ENCODE data around the gene ZNF223.

The ZNF223 gene

DNA sequence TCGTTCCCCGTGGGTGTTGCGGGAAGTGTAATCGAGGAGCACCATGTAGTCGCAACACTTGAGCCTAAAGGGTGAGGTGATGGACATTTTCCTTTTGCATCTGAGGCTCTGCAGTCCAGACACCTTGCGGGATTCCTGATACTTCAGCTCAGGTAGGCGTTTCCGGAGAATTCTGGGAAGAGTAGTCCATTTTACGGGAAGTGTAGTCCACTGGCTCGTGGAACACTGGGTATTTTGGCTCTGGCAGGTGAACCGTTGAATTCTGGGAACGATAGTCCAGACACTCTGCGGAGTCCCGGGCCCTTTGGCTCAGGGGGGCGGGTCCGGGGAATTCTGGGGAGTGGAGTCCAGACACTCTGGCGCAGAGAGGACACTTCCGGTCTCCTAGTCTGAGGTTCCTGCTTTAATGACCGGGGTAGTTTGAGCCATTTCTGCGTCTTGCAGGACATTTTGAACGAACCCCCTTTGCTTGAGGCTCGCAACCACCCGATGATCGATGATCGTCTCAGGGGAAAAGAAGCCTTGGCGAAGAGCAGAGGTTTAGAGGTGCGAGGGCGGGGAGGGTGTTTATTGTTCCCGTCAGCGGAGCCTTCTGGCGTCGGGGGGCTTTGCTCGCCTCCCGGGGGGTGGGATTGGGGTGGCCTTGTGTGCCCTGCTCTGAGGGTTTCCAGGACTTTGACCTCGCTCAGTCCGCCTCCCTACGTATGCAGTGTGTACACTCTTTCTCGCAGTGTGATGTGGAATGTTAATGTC, at the start of gene ZNF223:
Gene ZNF223, plus strand, starts transcription at position 387 of the 753 bp plus-strand sequence. CDS start 3,141 bp downstream, outside the sequence.
- peak; percentile 96 for DNase-seq

DNA sequence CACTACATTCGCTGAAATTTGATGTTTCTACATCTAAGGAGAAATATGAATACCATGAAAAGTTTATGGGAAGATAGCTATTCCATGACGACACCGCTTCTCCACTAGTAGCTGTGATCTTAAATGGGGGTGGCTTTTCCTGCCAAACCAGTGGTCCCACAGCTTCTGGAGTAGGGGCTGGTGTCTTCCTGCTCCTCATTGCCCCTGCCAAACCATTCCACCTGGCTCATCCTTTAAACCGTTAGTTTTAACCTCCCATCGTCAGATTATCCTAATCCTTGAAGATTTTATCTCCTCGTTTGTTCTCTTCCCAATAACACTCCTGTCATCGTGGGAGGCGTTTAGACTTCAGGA, 49.6 kb upstream of the ZNF223 start:
- no peak for DNase-seq

DNA sequence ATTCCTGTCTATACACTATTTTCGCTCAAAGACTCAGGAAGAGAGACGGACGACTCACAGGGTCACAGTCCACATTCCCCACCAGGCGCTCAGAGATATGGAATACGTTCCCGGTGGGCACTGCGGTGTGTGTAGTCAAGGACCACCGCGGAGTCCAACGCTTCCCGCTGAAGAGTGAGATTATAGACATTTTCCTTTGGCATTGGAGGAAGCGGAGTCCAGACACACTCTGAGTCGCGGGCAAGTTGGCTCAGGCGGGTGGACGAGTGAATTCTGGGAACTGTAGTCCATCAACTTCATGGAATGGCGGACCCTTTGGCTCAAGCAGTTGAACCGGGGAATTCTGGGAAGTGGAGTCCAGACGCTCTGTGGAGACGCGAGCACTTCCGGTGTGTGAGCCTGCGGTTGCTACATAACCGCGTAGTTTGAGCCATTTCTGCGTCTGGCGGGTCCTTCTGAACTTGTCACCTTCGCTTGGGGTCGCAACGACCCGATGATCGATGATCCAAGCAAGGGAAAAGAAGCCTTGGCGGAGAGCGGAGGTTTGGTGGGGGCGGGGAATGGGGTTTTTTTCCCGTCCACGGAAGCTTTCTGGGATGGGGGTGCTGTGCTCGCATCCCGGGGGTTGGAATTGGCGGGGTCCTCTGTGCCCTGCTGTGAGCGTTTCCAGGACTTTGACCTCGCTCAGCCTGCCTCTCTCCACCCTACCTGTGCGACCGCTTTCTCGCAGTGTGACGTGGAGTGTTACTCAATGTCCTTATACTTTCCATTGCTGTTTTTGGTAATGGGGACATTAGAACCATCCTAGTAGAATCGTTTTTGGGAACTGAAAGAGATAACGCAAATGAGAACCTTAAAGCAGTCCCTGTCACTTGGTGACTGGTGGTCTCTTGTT, 49.0 kb upstream of the ZNF223 start, which contains the start of gene ZNF230:
Gene ZNF230, plus strand, starts transcription at position 392 of the 895 bp plus-strand sequence. CDS start 4,122 bp downstream, outside the sequence.
- DNase-seq, result peak; percentile 91

DNA sequence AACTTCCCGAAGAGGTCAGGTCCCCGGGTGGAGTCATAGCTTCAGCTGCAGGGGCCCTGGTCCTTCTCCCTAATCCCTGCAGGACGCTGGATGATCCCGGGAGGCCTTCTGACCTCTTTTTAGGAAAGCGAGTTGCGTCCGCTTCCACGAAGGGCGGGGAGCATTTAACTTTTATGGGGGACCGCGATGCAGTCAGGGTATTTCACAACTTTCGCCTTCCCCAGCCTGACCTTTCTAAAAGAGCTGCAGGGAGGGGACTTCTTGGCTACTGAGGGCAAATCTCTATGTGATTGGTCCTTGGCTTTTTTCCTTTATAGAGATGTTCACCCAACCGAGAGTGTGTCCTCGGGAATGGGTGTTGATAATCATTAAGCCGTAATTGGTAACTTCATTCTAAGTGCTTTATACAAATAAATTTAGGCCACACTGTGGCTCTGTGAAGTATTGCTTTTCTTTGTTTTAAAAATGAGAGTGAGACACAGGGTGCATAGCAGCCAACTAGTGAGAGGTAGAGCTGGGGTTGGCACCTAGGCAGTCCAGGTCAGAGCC, 48.3 kb upstream of the ZNF223 start:
- DNase-seq, result no peak

DNA sequence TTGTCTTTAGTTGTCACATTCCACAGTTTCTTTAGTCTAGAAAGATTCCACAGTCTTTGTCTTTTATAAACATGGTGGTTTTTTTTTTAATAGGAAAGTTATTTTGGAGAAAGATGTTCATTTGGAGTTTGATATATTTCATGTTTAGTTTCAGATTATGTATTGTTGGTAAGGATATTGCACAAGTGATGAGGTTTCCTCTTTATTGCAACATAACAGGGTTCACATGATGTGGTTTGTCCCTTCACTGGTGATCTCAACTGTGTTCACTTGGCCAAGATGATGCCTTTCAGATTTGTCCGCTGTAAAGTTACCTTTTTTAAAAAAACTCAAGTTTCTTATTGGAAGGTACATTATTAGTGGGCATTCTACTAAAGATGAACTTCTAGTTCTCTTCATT, 45.9 kb upstream of the ZNF223 start:
- DNase-seq, result no peak

DNA sequence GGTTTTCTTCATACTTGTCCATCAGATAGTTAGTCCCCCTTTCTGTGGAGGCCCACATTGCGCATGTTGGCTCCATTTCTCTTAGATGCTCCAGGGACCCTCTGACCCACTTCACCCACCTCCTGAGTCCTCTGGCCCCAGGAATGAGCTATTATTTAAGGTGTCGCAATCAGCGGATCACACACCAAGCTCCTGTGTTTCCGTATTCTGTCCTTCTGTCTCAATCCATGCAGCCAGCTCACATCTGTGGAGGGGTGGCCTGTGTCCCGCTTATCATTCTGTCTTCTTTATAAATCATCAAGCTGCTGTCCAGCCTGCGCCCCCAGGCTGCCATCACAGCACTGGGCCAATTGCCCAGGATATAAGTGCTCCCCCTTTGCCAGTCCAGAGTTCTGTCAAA, 44.4 kb upstream of the ZNF223 start:
- DNase-seq, result no peak

DNA sequence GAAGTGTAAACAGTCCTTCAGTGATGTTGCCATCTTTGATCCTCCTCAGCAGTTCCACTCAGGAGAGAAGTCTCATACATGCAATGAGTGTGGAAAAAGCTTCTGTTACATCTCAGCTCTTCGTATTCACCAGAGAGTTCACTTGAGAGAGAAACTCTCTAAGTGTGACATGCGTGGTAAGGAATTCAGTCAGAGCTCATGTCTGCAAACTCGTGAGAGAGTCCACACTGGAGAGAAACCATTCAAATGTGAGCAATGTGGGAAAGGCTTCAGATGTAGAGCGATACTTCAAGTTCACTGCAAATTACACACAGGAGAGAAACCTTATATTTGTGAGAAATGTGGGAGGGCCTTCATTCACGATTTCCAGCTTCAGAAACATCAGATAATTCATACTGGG, 41.4 kb upstream of the ZNF223 start:
- DNase-seq, result no peak

DNA sequence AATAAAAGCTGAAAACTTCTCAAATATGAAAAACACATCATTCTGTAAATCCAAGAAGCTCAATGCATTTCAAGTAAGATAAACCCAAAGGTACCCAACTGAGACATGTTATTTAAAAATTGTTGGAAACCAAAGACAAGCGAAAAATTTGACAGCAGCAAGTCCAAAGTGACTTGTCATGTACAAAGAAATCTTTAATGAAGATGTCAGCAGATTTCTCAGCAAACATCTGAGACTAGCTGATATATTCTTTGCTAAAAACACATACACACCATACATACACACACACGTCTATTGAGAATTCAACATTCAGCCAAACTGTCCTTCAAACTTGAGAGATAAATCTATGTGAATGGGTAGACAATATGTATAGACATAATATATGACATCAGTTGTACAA, 32.3 kb upstream of the ZNF223 start:
- DNase-seq, result no peak

DNA sequence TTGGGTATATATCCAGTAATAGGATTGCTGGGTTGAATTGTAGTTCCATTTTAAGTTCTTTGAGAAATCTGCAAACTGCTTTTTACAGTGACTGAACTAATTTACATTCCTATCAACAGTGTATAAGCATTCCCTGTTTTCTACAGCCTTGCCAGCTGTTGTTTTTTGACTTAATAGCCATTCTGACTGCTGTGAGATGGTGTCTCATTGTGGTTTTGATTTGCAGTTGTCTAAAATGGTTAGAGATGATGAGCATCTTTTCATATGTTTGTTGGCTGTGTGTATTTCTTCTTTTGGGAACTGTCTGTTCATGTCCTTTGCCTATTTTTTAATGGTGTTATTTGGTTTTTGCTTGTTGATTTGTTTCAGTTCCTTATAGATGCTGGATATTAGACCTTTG, 30.6 kb upstream of the ZNF223 start:
- no peak for DNase-seq

DNA sequence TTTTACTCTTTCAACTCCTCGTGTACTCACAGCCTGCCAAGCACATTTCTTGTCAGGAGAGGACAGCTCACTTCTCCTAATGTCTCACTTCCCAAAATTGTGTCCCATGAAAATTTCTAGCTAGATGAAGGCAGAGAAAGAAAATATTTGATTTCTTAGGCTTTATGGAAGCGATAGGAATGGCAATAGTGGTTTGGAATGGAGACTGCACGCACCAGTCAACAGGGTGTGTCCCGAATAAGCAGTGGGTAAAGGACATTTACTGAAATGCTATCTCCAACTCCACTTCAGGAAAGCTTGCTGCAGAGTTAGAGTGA, 27.0 kb upstream of the ZNF223 start:
- no peak for DNase-seq

DNA sequence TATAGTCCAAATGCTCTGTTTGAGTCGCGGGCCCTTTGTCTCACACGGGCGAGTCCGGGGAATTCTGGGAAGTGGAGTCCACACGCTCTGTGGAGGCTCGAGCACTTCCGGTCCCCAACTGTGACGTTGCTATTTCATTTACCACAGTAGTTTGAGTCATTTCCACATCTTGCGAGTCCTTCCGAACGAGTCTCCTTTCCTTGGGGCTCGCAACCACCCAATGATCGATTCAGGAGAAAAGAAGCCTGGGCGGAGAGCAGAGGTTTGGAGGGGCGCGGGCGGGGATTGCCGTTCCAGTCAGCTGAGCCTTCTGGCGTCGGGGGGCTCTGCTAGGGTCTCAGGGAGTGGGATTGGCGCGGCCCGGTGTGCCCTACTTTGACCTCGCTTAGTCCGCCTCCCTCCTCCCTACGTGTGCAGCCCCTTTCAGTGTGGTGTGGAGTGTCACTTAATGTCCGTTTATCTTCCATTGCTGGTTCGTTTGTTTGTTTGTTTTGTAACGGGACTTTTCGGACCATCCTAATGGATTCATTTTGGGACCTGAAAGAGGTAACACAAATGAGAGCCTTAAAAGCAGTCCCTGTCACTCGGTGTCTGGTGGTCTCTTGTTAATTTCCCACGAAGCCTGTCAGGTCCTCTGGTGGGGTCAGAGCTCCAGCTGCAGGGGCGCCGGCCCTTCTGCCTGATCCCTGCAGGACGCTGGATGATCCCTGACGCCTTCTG, 26.5 kb upstream of the ZNF223 start, which contains the start of gene ZNF222:
Gene ZNF222, plus strand, starts transcription at position 163 of the 720 bp plus-strand sequence. Its CDS starts 58 bp downstream, at position 221.
- DNase-seq, result peak; percentile 84

DNA sequence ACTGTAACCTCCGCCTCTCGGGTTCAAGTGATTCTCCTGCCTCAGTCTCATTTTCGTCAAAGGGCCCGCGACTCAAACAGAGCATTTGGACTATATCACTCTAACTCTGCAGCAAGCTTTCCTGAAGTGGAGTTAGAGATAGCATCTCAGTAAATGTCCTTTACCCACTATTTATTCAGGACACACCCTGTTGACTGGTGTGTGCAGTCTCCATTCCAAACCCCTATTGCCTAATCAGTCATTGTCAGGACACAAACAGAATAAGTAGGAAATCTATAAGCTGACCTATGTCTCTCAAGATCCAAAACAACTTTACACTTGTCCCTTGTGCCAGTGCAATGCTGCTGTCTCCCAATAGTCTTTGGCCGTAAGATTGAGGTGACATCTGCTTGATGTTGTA, 25.2 kb upstream of the ZNF223 start:
- no peak for DNase-seq

DNA sequence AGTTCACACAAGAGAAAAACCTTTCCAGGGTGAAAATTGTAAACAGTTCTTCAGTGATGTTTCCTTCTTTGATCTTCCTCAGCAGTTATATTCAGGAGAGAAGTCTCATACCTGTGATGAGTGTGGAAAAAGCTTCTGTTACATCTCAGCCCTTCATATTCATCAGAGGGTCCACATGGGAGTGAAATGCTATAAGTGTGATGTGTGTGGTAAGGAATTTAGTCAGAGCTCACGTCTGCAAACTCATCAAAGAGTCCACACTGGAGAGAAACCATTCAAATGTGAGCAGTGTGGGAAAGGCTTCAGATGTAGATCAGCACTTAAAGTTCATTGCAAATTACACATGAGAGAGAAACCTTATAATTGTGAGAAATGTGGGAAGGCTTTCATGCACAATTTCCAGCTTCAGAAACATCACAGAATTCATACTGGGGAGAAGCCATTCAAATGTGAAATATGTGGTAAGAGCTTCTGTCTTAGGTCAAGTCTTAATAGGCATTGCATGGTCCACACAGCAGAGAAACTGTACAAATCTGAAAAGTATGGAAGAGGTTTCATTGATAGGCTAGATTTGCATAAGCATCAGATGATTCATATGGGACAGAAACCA, 19.7 kb upstream of the ZNF223 start:
- no peak for DNase-seq

DNA sequence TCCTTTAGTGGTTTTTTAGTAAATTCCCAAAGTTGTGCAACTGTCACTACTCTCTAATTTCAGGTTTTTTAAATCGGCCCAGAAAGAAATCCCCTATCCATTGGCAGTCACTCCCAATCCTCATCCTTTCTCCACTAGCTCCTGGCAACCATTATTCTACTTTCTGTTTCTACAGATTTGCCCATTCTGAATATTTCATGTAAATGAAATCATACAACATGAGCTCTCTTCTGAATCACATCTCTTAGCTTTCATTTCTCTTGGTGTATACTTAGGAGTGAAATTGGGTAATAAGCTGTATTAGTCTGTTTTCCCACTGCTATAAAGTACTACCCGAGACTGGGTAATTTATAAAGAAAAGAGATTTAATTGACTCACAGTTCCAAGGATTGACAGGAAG, 9.7 kb upstream of the ZNF223 start:
- no peak for DNase-seq

DNA sequence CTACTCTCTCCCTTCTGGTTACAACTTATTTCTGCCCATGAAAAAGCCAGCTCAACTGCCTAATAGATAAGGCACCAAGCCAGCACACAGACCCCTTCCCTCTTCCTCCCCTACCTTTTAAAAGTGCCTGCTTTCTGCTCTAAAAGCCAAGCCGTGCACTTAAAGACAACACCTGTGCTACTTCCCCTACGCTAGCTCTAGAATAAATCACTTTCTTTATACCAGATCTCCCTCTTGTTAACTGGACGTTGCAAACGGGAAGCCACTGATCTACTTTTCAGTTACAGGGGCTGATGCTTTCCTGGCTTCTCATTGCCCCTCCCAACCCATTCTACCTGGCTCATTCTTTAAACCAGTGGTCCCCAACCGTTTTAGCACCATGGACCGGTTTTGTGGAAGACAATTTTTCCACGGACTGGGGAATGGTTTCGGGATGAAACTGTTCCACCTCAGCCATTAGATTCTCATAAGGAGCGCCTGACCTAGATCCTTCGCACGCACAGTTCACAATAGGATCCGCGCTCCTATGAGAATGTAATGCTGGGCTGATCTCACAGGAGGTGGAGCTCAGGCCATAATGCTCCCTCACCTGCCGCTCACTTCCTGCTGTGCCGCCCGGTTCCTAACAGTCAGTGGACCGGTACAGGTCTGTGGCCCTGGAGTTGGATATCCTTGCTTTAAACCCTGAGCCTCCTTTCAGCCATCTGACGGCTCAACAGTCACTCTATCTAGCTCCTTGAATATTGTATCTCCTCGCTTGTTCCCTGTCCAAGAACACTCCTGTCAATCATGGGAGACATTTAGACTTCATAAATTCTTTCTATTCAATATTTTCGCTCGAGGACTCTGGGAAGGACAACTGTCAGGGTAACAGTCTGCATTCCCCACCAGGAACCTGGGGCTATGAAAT, 841 bp upstream of the ZNF223 start:
- peak; percentile 45 for DNase-seq

DNA sequence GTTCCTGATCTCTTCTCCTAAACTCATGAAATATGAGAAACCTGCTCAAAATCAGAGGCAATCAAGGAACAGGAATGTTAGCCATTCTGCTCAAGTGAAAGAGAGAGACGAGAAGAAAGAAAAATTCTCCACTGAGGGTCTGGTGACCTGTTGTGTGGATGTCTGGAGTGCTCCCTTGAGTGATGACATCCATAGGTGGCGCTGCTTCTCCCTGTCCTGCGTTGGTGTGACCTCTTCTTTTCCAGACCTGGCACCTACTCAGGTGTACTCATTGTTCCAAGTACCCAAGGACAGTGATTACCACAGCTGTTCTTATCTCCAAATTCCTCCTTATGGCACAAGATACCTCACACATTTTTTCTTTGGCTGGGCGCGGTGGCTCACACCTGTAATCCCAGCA, 4.0 kb downstream of the ZNF223 start:
- no peak for DNase-seq

DNA sequence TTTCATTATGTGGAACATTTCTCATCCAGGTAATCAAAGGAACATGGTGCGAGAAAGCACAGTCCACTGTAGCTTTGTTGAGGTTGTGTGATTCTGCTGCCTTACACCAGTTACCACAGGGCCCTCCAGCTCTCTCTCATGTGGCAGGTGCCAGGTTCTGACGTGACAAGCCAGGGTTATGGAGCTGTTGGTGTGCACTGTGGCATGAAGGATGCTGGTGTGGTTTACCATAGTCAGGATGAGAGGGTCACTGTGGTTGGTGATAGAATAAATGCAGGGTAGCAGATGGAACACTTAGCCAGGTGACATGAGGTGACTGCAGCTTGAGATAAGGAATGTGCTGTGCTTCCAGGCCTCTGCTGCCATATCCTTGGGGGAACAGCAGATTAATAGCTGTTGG, 7.4 kb downstream of the ZNF223 start:
- no peak for DNase-seq

DNA sequence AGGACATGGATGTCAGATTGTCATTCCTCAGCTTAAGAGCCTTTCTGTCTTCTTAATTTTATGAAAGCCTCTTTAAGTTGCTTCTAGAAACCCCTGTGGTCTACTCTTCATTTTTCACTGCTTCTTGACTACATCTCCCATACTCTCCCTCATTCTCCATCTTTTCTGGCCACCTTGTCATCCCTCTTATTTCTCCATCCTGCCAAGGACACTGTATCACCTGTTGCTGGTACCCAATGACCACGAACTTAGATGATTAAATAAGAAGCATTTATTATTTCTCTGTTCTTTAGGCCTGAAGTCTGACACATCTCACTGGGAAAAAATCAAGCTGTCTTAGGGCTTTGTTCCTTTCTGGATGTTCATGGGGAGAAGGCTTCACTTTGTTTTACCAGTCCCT, 9.2 kb downstream of the ZNF223 start:
- no peak for DNase-seq

DNA sequence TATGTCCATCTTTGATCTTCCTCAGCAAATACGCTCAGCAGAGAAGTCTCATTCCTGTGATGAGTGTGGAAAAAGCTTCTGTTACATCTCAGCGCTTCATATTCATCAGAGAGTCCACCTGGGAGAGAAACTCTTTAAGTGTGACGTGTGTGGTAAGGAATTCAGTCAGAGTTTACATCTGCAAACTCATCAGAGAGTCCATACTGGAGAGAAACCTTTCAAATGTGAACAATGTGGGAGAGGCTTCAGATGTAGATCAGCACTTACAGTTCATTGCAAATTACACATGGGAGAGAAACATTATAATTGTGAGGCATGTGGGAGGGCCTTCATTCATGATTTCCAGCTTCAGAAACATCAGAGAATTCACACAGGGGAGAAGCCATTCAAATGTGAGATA, 14.5 kb downstream of the ZNF223 start:
- DNase-seq, result no peak

DNA sequence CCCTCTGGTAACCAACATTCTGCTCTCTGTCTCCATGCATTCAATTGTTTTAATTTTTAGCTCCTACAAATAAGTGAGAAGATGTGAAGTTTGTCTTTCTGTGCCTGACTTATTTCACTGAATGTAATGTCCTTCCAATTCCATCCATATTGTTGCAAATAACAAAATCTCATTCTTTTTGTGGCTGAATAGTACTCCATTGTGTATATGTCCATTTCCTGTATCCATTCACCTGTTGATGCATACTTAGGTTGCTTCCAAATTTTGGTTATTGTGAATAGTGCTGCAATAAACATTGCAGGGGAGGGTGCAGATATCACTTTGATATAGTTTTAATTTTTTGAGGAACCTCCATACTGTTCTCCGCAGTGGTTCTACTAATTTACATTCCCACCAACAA, 17.6 kb downstream of the ZNF223 start:
- DNase-seq, result no peak

DNA sequence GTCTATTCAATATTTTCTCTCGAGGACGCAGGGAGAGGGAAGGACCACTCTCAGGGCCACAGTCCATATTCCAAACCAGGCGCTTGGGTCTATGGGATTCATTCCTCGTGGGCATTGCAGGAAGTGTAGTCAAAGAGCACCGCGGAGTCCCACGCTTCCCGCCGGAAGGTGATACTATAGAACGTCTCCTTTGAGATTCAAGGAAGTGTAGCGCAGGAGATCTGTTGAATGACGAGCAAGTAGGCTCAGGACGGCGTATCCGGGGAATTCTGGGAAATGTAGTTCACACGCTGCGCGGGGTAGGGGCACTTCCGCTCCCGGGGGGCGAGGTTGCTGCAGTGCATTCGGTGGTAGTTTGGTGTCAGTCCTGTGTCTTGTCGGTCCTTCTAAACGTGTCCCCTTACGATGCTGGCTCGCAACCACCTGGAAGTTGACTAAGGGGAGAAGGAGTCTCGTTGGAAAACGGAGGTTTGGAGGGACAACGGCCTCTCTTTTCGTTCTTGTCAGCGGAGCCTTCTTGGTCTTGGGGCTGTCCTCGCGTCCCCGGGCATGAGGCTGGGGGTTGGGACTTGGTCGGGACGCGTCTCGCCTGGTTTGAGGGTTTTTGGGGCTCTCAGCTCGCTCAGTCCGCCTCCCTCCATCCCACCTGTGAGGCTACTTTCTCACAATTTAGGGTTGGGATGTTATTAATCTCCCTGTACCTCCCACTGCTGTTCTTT, 20.1 kb downstream of the ZNF223 start, which contains the start of gene ZNF284:
Gene ZNF284, plus strand, starts transcription at position 336 of the 719 bp plus-strand sequence. CDS start 4,231 bp downstream, outside the sequence.
- peak; percentile 90 for DNase-seq

All from right forelimb (tissue), 1 donor.